GM12878 (cell line): ENCODE data around the gene SMIM5.

Source experiments
- CTCF ChIP-seq, 3 experiments: IDR thresholded peaks in 2 of 3; conservative IDR thresholded peaks in 1 of 3; 2 replicates each; pipeline ENCODE4 v1.5.1; 2011; ENCODE audit warnings: low read depth in 3 of 3, low read length in 3 of 3, mild to moderate bottlenecking in 3 of 3, control low read depth in 2 of 3, moderate library complexity in 2 of 3, inconsistent platforms in 1 of 3, mixed read lengths in 1 of 3; ENCODE audit not compliant: control insufficient read depth in 2 of 3, insufficient read depth in 1 of 3; ENCODE audit errors: extremely low read depth in 1 of 3
- EZH2 ChIP-seq: IDR thresholded peaks from 2 replicates; pipeline ENCODE4 v1.6.1; 2012; ENCODE audit warnings: low read depth, mild to moderate bottlenecking, control low read depth, inconsistent platforms, low read length, borderline replicate concordance; ENCODE audit not compliant: control insufficient read depth
- TCF12 ChIP-seq: IDR thresholded peaks from 2 replicates; pipeline ENCODE4 v1.6.1; 2011; ENCODE audit warnings: low read depth, mild to moderate bottlenecking, low read length
- YY1 ChIP-seq: IDR thresholded peaks from 2 replicates; pipeline ENCODE4 v1.6.1; 2011; ENCODE audit warnings: low read depth, mild to moderate bottlenecking, low read length
- ZBTB11 ChIP-seq: fragments of 450-650 bp; formaldehyde crosslinking; IDR thresholded peaks from 2 replicates; pipeline ENCODE4 v1.5.0; 2022; ENCODE audit warnings: mild to moderate bottlenecking, missing genetic modification characterization
- ZNF24 ChIP-seq: fragments of 450-650 bp; IDR thresholded peaks from 2 replicates; pipeline ENCODE4 v1.6.1; 2017; ENCODE audit warnings: antibody characterized with exemption, mild to moderate bottlenecking
- TF ChIP-seq, protein P1 (sequence below): IDR thresholded peaks from 2 replicates; pipeline ENCODE4 v1.6.1; 2011; ENCODE audit warnings: low read depth, mild to moderate bottlenecking, low read length, moderate library complexity, borderline replicate concordance; ENCODE audit errors: extremely low read depth

DNA sequence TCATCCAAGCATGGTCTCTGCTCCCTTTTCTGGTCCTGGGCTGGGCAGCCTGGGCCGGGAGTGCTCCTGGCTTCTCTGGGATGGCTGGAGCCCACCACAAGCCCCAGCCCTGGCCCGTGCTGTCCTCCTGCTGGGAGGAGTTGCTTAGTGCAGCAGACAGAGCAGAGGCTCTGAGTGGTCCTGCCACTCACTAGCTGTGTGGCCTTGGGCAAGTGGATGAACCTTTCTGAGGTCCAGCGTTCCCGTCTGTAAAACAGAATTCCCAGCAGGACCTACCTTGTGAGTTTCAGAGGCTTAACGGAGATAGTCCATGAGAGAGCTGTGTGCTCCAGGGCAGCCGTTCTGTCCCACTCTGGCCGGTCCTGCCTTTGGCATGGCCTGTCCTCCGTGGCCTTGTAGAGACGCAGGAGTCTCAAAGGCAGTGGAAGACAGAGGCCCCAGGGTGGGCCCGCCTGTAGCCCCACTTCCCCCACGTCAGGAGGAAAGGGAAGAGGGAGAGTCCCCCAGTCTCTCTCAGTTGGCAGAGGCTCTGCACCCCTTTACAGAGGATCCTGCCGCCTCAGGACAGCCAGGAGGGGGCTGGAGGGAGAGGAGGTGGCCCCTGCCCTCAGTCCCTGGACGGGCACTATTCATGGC, 37.8 kb upstream of the SMIM5 start:
- TF ChIP-seq EZH2 = no peak
- no peak for TF ChIP-seq CTCF (IDR thresholded peaks at IDR 0.05 in 2 of 3, conservative IDR thresholded peaks at IDR 0.05 in 1 of 3; ENCODE audit: control insufficient read depth in 2 of 3, extremely low read depth in 1 of 3, insufficient read depth in 1 of 3, low read depth in 3 of 3, low read length in 3 of 3)
- TF ChIP-seq TCF12 = no peak
- no peak for TF ChIP-seq YY1
- TF ChIP-seq ZBTB11 (CRISPR knock-in tag) = no peak
- TF ChIP-seq, protein P1, sequence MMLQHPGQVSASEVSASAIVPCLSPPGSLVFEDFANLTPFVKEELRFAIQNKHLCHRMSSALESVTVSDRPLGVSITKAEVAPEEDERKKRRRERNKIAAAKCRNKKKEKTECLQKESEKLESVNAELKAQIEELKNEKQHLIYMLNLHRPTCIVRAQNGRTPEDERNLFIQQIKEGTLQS = no peak
- TF ChIP-seq ZNF24 = no peak
